Neuronal stem cell (in vitro differentiated cells): Measurements from ENCODE around the gene CD244.

ENCODE experiments used
- DNase-seq: peaks from one replicate; pipeline ENCODE4 v3.0.0-alpha.2; 2013; ENCODE audit warnings: low spot score
- H2AFZ ChIP-seq: one replicate; pipeline ENCODE4 v1.6.1; 2013; ENCODE audit warnings: mild to moderate bottlenecking, low read length, inconsistent platforms
- H2AK5ac ChIP-seq: 2 replicates; pipeline ENCODE4 v1.6.1; 2013; ENCODE audit warnings: low read depth, mild to moderate bottlenecking, inconsistent platforms, low read length, moderate library complexity, mixed read lengths
- H2BK120ac ChIP-seq: 2 replicates; pipeline ENCODE4 v1.6.1; 2013; ENCODE audit warnings: low read depth, mild to moderate bottlenecking, inconsistent platforms, low read length, moderate library complexity, mixed read lengths
- H2BK12ac ChIP-seq: one replicate; pipeline ENCODE4 v1.6.1; 2013; ENCODE audit warnings: low read length, inconsistent platforms
- H2BK15ac ChIP-seq: 2 replicates; pipeline ENCODE4 v1.6.1; 2013; ENCODE audit warnings: mild to moderate bottlenecking, low read length, inconsistent platforms, mixed read lengths
- H2BK5ac ChIP-seq: one replicate; pipeline ENCODE4 v1.6.1; 2013; ENCODE audit warnings: inconsistent platforms, mild to moderate bottlenecking, low read length, moderate library complexity
- H3K14ac ChIP-seq: one replicate; pipeline ENCODE4 v1.6.1; 2013; ENCODE audit warnings: low read length, inconsistent platforms
- H3K18ac ChIP-seq: 2 replicates; pipeline ENCODE4 v1.6.1; 2013; ENCODE audit warnings: low read length, inconsistent platforms
- H3K23ac ChIP-seq: 2 replicates; pipeline ENCODE4 v1.6.1; 2013; ENCODE audit warnings: low read depth, mild to moderate bottlenecking, mixed read lengths, low read length, inconsistent platforms; ENCODE audit not compliant: poor library complexity
- H3K27ac ChIP-seq: replicated peaks from 3 replicates; pipeline ENCODE4 v1.5.1; 2013; ENCODE audit warnings: low read length, inconsistent platforms
- H3K27me3 ChIP-seq, 3 experiments: 2 replicates each; pipeline ENCODE4 v1.6.1; 2013; ENCODE audit warnings: low read length in 3 of 3, mild to moderate bottlenecking in 2 of 3, inconsistent platforms in 1 of 3, low read depth in 1 of 3, mixed read lengths in 1 of 3, moderate library complexity in 1 of 3; ENCODE audit not compliant: control insufficient read depth in 3 of 3, insufficient read depth in 3 of 3
- H3K36me3 ChIP-seq, 2 donors: replicated peaks in 1 of 2; 2 replicates each; pipeline ENCODE4 v1.6.1; 2013; ENCODE audit warnings: low read length in 2 of 2; ENCODE audit not compliant: control insufficient read depth in 2 of 2, insufficient read depth in 2 of 2
- H3K4ac ChIP-seq: 2 replicates; pipeline ENCODE4 v1.6.1; 2013; ENCODE audit warnings: inconsistent platforms, mild to moderate bottlenecking, low read length, moderate library complexity
- H3K4me1 ChIP-seq, 2 donors: 1 replicate in 1 of 2; 2 replicates in 1 of 2; pipeline ENCODE4 v1.6.1; 2013; ENCODE audit warnings: low read length in 2 of 2, low read depth in 1 of 2; ENCODE audit not compliant: control insufficient read depth in 2 of 2, insufficient read depth in 1 of 2
- H3K4me2 ChIP-seq: one replicate; pipeline ENCODE4 v1.6.1; 2013; ENCODE audit warnings: mild to moderate bottlenecking, low read length, inconsistent platforms; ENCODE audit not compliant: insufficient read depth, poor library complexity, severe bottlenecking
- H3K4me3 ChIP-seq, 2 donors: 2 replicates each; pipeline ENCODE4 v1.5.1; 2013; ENCODE audit warnings: low read length in 2 of 2, mild to moderate bottlenecking in 2 of 2, inconsistent platforms in 1 of 2, moderate library complexity in 1 of 2
- H3K79me1 ChIP-seq: one replicate; pipeline ENCODE4 v1.6.1; 2013; ENCODE audit warnings: low read depth, mild to moderate bottlenecking, inconsistent platforms, low read length, moderate library complexity
- H3K9ac ChIP-seq: one replicate; pipeline ENCODE4 v1.6.1; 2013; ENCODE audit warnings: mild to moderate bottlenecking, low read depth, low read length, inconsistent platforms; ENCODE audit not compliant: poor library complexity
- H3K9me3 ChIP-seq, 2 donors: replicated peaks in 1 of 2; 2 replicates each; pipeline versions ENCODE3 to v1.6.1; 2013; ENCODE audit warnings: low read length in 2 of 2, mild to moderate bottlenecking in 2 of 2, inconsistent platforms in 1 of 2, low read depth in 1 of 2, mixed read lengths in 1 of 2, moderate library complexity in 1 of 2; ENCODE audit not compliant: control insufficient read depth in 2 of 2, insufficient read depth in 1 of 2
- H4K8ac ChIP-seq: one replicate; pipeline ENCODE4 v1.6.1; 2013; ENCODE audit warnings: low read depth, mild to moderate bottlenecking, inconsistent platforms, low read length, moderate library complexity
- H4K91ac ChIP-seq: one replicate; pipeline ENCODE4 v1.6.1; 2013; ENCODE audit warnings: low read length, low read depth, mild to moderate bottlenecking, inconsistent platforms; ENCODE audit not compliant: poor library complexity
- WGBS, 2 donors: extraction: QIAGEN DNeasy Blood & Tissue Kit; methylation state at CpG; one replicate each; pipeline ENCODE4 v1.1.7; 2013; ENCODE audit warnings: missing lambda C conversion rate in 2 of 2, mixed read lengths in 1 of 2; ENCODE audit not compliant: insufficient read length in 2 of 2, insufficient replicate concordance in 1 of 2; ENCODE audit errors: extremely low coverage in 2 of 2; 5-methylcytosine and 5-hydroxymethylcytosine counted together

The CD244 gene

DNA sequence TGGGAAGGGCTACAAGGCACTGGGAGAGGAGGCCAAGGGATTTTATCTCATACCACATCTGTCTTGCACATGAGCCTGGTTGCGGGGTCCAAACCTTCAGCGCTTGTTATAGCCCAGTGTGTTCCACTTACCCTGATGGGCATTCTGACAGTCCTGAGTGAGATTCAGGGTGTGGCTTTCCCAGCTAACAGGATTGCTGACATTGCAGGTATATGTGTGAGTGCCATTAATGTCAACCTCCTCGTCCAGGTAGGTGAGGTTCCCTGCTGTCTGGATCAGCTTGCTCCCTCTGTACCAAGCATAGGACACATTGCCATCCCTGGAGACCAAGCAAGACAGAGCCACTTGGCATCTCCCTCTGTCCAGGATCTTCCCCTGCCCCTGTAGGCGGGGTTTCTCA, 21.6 kb downstream of the CD244 start:
- no peak overlapping the region for H2BK12ac ChIP-seq
- no peak overlapping the region for H2BK15ac ChIP-seq
- WGBS, 2 donors: no CpG with 5 or more reads among the region's 4 CpGs
- H3K9ac ChIP-seq: no peak overlapping the region
- H3K36me3 ChIP-seq: no peaks in the 10 kb centered on the region
- H3K4ac ChIP-seq: no peak overlapping the region
- no peak overlapping the region for H2AFZ ChIP-seq
- H2AK5ac ChIP-seq: no peak overlapping the region
- H3K18ac ChIP-seq: no peak overlapping the region
- no peak overlapping the region for H3K4me2 ChIP-seq
- H3K79me1 ChIP-seq: peaks cover 3% of the 10 kb centered on the region
- DNase-seq: no peak
- peaks cover 0 to 2% of the 10 kb centered on the region in 2 donors for H3K9me3 ChIP-seq
- H3K27me3 ChIP-seq: peaks cover 0 to 8% (median 0%) of the 10 kb centered on the region in 3 experiments
- peaks cover 0 to 16% of the 10 kb centered on the region in 2 donors for H3K4me1 ChIP-seq
- H3K4me3 ChIP-seq: no peak overlapping the region
- no peak overlapping the region for H2BK120ac ChIP-seq
- H2BK5ac ChIP-seq: no peak overlapping the region
- no peak overlapping the region for H4K8ac ChIP-seq
- no peak overlapping the region for H3K27ac ChIP-seq
- H4K91ac ChIP-seq: no peak overlapping the region
- no peak overlapping the region for H3K23ac ChIP-seq
- no peak overlapping the region for H3K14ac ChIP-seq

DNA sequence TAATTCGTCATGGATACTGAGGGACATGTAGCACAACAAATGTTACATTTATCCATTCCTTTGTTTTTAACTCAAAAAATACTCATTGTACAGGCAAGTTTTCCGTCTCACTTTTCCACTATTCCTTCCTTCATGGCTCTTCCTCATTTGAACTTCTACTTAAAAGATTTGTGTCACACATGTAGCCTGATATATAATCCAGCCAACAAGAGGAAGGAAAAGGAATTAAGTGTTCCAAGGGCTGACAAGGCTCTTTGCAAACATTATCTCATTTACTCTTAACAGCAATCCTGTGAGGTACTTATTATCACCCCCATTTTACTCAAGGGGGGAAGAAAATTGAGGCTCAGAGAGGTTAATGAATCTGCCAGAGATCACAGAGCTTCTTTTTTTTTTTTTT, 22.9 kb downstream of the CD244 start:
- no peak overlapping the region for H2BK5ac ChIP-seq
- peaks cover 0 to 8% (median 0%) of the 10 kb centered on the region in 3 experiments for H3K27me3 ChIP-seq
- DNase-seq: no peak
- H4K91ac ChIP-seq: no peak overlapping the region
- H3K4me3 ChIP-seq: no peak overlapping the region
- H3K36me3 ChIP-seq: no peaks in the 10 kb centered on the region
- WGBS, 2 donors: no CpG with 5 or more reads among the region's 2 CpGs
- no peak overlapping the region for H3K4ac ChIP-seq
- no peak overlapping the region for H3K27ac ChIP-seq
- H4K8ac ChIP-seq: no peak overlapping the region
- H2BK120ac ChIP-seq: no peak overlapping the region
- H2AK5ac ChIP-seq: no peak overlapping the region
- no peak overlapping the region for H3K23ac ChIP-seq
- no peak overlapping the region for H3K9ac ChIP-seq
- no peak overlapping the region for H3K4me2 ChIP-seq
- peaks cover 0 to 2% of the 10 kb centered on the region in 2 donors for H3K9me3 ChIP-seq
- H2BK15ac ChIP-seq: no peak overlapping the region
- no peak overlapping the region for H2BK12ac ChIP-seq
- peaks cover 0 to 16% of the 10 kb centered on the region in 2 donors for H3K4me1 ChIP-seq
- peaks cover 3% of the 10 kb centered on the region for H3K79me1 ChIP-seq
- no peak overlapping the region for H2AFZ ChIP-seq
- no peak overlapping the region for H3K14ac ChIP-seq
- no peak overlapping the region for H3K18ac ChIP-seq

DNA sequence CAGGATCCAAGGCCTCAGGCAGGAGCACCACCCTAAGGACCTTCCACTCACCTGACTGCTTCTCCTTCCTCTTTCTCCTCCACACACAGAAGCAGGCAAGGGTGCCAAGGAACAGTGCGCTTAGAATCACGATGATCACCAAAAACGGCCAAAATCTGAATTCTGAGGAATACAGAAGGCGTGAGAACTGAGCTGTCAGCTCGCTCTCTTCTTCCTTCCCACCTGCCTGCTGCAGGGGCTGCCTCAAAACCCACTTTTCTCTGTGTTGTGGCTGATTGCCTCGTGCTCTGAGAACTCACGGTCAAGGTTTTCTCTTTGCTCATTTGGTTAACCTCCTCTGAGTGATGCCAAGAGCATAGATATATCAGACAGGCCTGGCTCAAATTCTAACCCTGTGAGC, 23.8 kb downstream of the CD244 start:
- no peak overlapping the region for H3K14ac ChIP-seq
- H3K27ac ChIP-seq: no peak overlapping the region
- WGBS, 2 donors: no CpG with 5 or more reads among the region's 7 CpGs
- H3K4ac ChIP-seq: no peak overlapping the region
- no peak overlapping the region for H2BK120ac ChIP-seq
- no peak overlapping the region for H3K23ac ChIP-seq
- no peak overlapping the region for H3K4me2 ChIP-seq
- no peak overlapping the region for H2AFZ ChIP-seq
- H3K4me1 ChIP-seq: peaks cover 0 to 16% of the 10 kb centered on the region in 2 donors
- H3K4me3 ChIP-seq: no peak overlapping the region
- H3K18ac ChIP-seq: no peak overlapping the region
- no peak overlapping the region for H4K91ac ChIP-seq
- no peak overlapping the region for H3K9ac ChIP-seq
- no peaks in the 10 kb centered on the region for H3K36me3 ChIP-seq
- H3K79me1 ChIP-seq: peaks cover 3% of the 10 kb centered on the region
- no peak overlapping the region for H2BK12ac ChIP-seq
- H3K27me3 ChIP-seq: peaks cover 0 to 8% (median 0%) of the 10 kb centered on the region in 3 experiments
- no peak overlapping the region for H2AK5ac ChIP-seq
- no peak overlapping the region for H2BK15ac ChIP-seq
- H3K9me3 ChIP-seq: no peaks in the 10 kb centered on the region
- no peak overlapping the region for H4K8ac ChIP-seq
- DNase-seq: no peak
- H2BK5ac ChIP-seq: no peak overlapping the region

DNA sequence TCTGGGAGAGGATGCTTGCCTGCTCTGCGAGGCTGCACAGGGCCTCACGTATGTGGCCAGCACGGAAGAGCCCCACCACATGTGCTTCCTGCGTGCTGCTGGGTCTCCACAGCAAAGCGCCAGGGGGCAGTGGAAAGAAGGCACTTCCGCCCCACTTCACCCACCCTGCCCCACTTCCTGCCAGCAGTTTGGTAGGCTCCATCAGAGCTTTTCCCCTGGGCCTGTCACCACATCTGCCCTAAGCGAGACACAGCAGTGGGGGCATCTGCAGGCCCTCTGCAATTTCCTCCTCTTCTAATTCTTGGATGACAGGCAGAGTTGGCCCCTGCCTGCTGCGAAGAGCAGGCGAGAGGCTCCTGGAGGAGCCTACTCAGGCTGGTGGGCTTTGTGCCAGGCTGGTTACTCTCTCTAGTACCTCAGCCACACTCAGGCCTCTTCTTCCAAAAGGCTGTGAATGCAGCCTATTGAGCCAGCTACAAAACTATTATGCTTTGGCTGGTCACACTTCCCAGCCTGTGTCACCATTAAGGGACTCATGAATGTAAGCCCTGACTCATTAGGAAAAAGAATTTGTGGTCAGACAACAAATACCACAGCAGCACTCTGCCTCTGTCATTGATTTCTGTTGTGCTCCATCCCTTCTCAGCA, 25.0 kb downstream of the CD244 start:
- no peak overlapping the region for H4K8ac ChIP-seq
- no CpG with 5 or more reads among the region's 9 CpGs for WGBS, 2 donors
- no peak overlapping the region for H3K14ac ChIP-seq
- no peaks in the 10 kb centered on the region for H3K9me3 ChIP-seq
- H2AFZ ChIP-seq: no peak overlapping the region
- H3K27me3 ChIP-seq: peaks cover 0 to 8% (median 0%) of the 10 kb centered on the region in 3 experiments
- H3K79me1 ChIP-seq: peaks cover 3% of the 10 kb centered on the region
- H2BK12ac ChIP-seq: no peak overlapping the region
- H3K4me2 ChIP-seq: peak overlapping the region; percentile 33
- no peak overlapping the region for H2BK15ac ChIP-seq
- H2BK5ac ChIP-seq: no peak overlapping the region
- DNase-seq: peak; percentile 29
- peaks cover 0 to 16% of the 10 kb centered on the region in 2 donors for H3K4me1 ChIP-seq
- H3K4ac ChIP-seq: no peak overlapping the region
- H3K4me3 ChIP-seq: no peak overlapping the region
- H2BK120ac ChIP-seq: no peak overlapping the region
- peak overlapping the region; percentile 86 for H3K18ac ChIP-seq
- peak overlapping the region; percentile 9 for H2AK5ac ChIP-seq
- no peak overlapping the region for H4K91ac ChIP-seq
- H3K27ac ChIP-seq: peak overlapping the region; percentile 70
- H3K36me3 ChIP-seq: no peaks in the 10 kb centered on the region
- no peak overlapping the region for H3K23ac ChIP-seq
- H3K9ac ChIP-seq: no peak overlapping the region
